Neutrophil (primary cell): Measurements from ENCODE around the gene INPP5A.

Source experiments
- H3K27ac ChIP-seq: fragments of 200-600 bp; sonication (generic); 2 replicates; pipeline ENCODE4 v1.5.1; 2016; ENCODE audit warnings: mild to moderate bottlenecking, moderate library complexity
- H3K27me3 ChIP-seq: fragments of 200-600 bp; sonication (generic); 2 replicates; pipeline ENCODE4 v1.6.0; 2016; ENCODE audit warnings: mild to moderate bottlenecking
- H3K36me3 ChIP-seq: fragments of 200-600 bp; sonication (generic); 2 replicates; pipeline ENCODE4 v1.5.1; 2017
- H3K4me1 ChIP-seq, 2 experiments: fragments of 200-600 bp in 1 of 2; sonication (generic) in 1 of 2; 1 replicate in 1 of 2; 2 replicates in 1 of 2; pipeline versions ENCODE4 v1.5.1 to v1.6.1; 2013 to 2016; ENCODE audit warnings: low read depth in 1 of 2, low read length in 1 of 2, mild to moderate bottlenecking in 1 of 2, moderate library complexity in 1 of 2; ENCODE audit not compliant: control insufficient read depth in 1 of 2, insufficient read depth in 1 of 2
- H3K4me3 ChIP-seq, 2 experiments: fragments of 200-600 bp in 1 of 2; sonication (generic) in 1 of 2; 1 replicate in 1 of 2; 2 replicates in 1 of 2; pipeline ENCODE4 v1.5.1; 2013 to 2016; ENCODE audit warnings: low read depth in 1 of 2, low read length in 1 of 2, mild to moderate bottlenecking in 1 of 2, moderate library complexity in 1 of 2
- H3K9me3 ChIP-seq: fragments of 200-600 bp; sonication (generic); 2 replicates; pipeline ENCODE4 v1.5.1; 2016
- CTCF ChIP-seq: fragments of 200-600 bp; sonication (generic); IDR thresholded peaks from 2 replicates; pipeline ENCODE4 v1.5.1; 2016; ENCODE audit warnings: antibody characterized with exemption

INPP5A gene

GRCh38 chr10:132546567-132547420 is 9.2 kb downstream of the INPP5A start:
- no peak for TF ChIP-seq CTCF
- no peaks in the 10 kb centered on the region for H3K36me3 ChIP-seq
- H3K4me3 ChIP-seq = peak overlapping the region in 1 of 2 experiments; percentile 3
- no peaks in the 10 kb centered on the region for H3K9me3 ChIP-seq
- H3K27ac ChIP-seq = peak overlapping the region; percentile 18
- peaks cover 82 to 92% of the 10 kb centered on the region in 2 experiments for H3K4me1 ChIP-seq
- H3K27me3 ChIP-seq = no peaks in the 10 kb centered on the region

- Histone ChIP-seq H3K36me3 (no peaks in the 10 kb centered on the region), H3K27ac (peak overlapping the region; percentile 36), H3K4me1 (peaks cover 82 to 92% of the 10 kb centered on the region in 2 experiments), H3K27me3 (no peaks in the 10 kb centered on the region), H3K4me3 (no peak overlapping the region), H3K9me3 (no peaks in the 10 kb centered on the region)
- TF ChIP-seq CTCF = no peak
Measured at GRCh38 chr10:132547421-132547861, 9.9 kb downstream of the INPP5A start.

- H3K36me3 ChIP-seq = no peaks in the 10 kb centered on the region
- H3K9me3 ChIP-seq = no peaks in the 10 kb centered on the region
- no peak for TF ChIP-seq CTCF
- peaks cover 85 to 93% of the 10 kb centered on the region in 2 experiments for H3K4me1 ChIP-seq
- H3K27ac ChIP-seq = peak overlapping the region; percentile 36
- no peaks in the 10 kb centered on the region for H3K27me3 ChIP-seq
- no peak overlapping the region for H3K4me3 ChIP-seq
Measured at GRCh38 chr10:132548106-132548823, 10.7 kb downstream of the INPP5A start.

GRCh38 chr10:132548869-132549268 is 11.3 kb downstream of the INPP5A start:
- H3K4me3 ChIP-seq = no peak overlapping the region

GRCh38 chr10:132549371-132549770 is 11.8 kb downstream of the INPP5A start:
- no peaks in the 10 kb centered on the region for H3K27me3 ChIP-seq
- no peak for TF ChIP-seq CTCF
- no peaks in the 10 kb centered on the region for H3K9me3 ChIP-seq
- peaks cover 83 to 96% of the 10 kb centered on the region in 2 experiments for H3K4me1 ChIP-seq
- peak overlapping the region; percentile 42 for H3K27ac ChIP-seq
- no peak overlapping the region for H3K4me3 ChIP-seq
- H3K36me3 ChIP-seq = no peaks in the 10 kb centered on the region

More at GRCh38 chr10:132548869-132549268, 11.3 kb downstream of the INPP5A start:
- peaks cover 83 to 96% of the 10 kb centered on the region in 2 experiments for H3K4me1 ChIP-seq
- peak overlapping the region; percentile 42 for H3K27ac ChIP-seq
- H3K9me3 ChIP-seq = no peaks in the 10 kb centered on the region
- TF ChIP-seq CTCF = no peak
- H3K27me3 ChIP-seq = no peaks in the 10 kb centered on the region
- no peaks in the 10 kb centered on the region for H3K36me3 ChIP-seq
